GM18519 (cell line): ENCODE data around the gene HACD4.

Experiments
- ATAC-seq: cut with Tn5 transposase; IDR thresholded peaks from one replicate; pipeline ENCODE4 v1.9.1; 2021; ENCODE audit warnings: mild to moderate bottlenecking, moderate library complexity; ENCODE audit not compliant: unreplicated experiment, low FRiP score

Gene HACD4

GRCh38 chr9:21016701-21017491 lies 14.5 kb downstream of the HACD4 start:
- no peak for ATAC-seq

GRCh38 chr9:21015995-21016394 lies 15.4 kb downstream of the HACD4 start:
- ATAC-seq: no peak

GRCh38 chr9:21015129-21015815 lies 16.2 kb downstream of the HACD4 start:
- no peak for ATAC-seq

GRCh38 chr9:21002040-21002439 lies 29.4 kb downstream of the HACD4 start:
- ATAC-seq: no peak

- no peak for ATAC-seq
Observed at GRCh38 chr9:21001581-21001980, 29.9 kb downstream of the HACD4 start.

GRCh38 chr9:20997503-20998076 lies 33.9 kb downstream of the HACD4 start:
- ATAC-seq: peak; percentile 80

- ATAC-seq: no peak
Observed at GRCh38 chr9:20996809-20997208, 34.6 kb downstream of the HACD4 start.

GRCh38 chr9:20995616-20996015 lies 35.8 kb downstream of the HACD4 start:
- ATAC-seq: no peak

GRCh38 chr9:20994486-20994885 lies 37.0 kb downstream of the HACD4 start:
- no peak for ATAC-seq

- no peak for ATAC-seq
Observed at GRCh38 chr9:20990867-20991266, 40.6 kb downstream of the HACD4 start.

GRCh38 chr9:20989923-20990341 lies 41.5 kb downstream of the HACD4 start:
- no peak for ATAC-seq

GRCh38 chr9:20988671-20989315 lies 42.6 kb downstream of the HACD4 start:
- no peak for ATAC-seq

GRCh38 chr9:20988061-20988460 lies 43.4 kb downstream of the HACD4 start:
- no peak for ATAC-seq

- no peak for ATAC-seq
Observed at GRCh38 chr9:20987521-20987920, 43.9 kb downstream of the HACD4 start.

GRCh38 chr9:20985851-20986600 lies 45.4 kb downstream of the HACD4 start:
- ATAC-seq: no peak

GRCh38 chr9:20984506-20984905 lies 46.9 kb downstream of the HACD4 start:
- ATAC-seq: no peak

- no peak for ATAC-seq
Observed at GRCh38 chr9:20981486-20981885, 50.0 kb downstream of the HACD4 start.

GRCh38 chr9:20980832-20981455 lies 50.5 kb downstream of the HACD4 start:
- no peak for ATAC-seq

- ATAC-seq: no peak
Observed at GRCh38 chr9:20978249-20978648, 53.2 kb downstream of the HACD4 start.
